Breast epithelium (tissue), 3 donors: Measurements from ENCODE around the gene FBXL19.

Source experiments
- POLR2A ChIP-seq: fragments of 450-650 bp; IDR thresholded peaks from one replicate; pipeline ENCODE4 v1.6.1; 2016; ENCODE audit warnings: antibody characterized with exemption, mild to moderate bottlenecking, moderate library complexity
- POLR2AphosphoS5 ChIP-seq, 3 donors: sonication (generic); formaldehyde crosslinking; IDR thresholded peaks; one replicate each; pipeline ENCODE4 v1.6.1; 2017; ENCODE audit warnings: antibody characterized with exemption in 3 of 3
- TF ChIP-seq, protein P1 (sequence below), 3 donors: fragments of 450-650 bp; IDR thresholded peaks; one replicate each; pipeline ENCODE4 v1.5.1; 2016 to 2017; ENCODE audit warnings: antibody characterized with exemption in 3 of 3, mild to moderate bottlenecking in 3 of 3, moderate library complexity in 3 of 3

DNA sequence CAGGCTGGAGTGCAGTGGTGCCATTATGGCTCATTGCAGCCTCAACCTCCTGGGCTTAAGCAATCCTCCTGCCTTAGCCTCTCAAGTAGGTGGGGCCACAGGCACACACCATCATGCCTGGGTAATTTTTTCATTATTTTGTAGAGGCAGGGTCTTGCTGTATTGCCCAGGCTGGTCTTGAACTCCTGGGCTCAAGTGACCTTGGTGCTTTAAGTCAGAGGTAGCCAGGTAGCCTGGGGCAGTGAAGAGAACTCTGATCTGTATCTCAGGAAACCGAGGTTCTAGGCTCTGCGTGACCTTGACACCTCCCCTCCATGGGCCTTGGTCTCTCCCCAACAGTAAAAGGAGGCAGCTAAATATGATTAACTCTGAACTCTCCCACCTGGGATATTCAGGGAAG lies 23.6 kb upstream of the FBXL19 start:
- TF ChIP-seq POLR2A: no peak
- TF ChIP-seq, protein P1, sequence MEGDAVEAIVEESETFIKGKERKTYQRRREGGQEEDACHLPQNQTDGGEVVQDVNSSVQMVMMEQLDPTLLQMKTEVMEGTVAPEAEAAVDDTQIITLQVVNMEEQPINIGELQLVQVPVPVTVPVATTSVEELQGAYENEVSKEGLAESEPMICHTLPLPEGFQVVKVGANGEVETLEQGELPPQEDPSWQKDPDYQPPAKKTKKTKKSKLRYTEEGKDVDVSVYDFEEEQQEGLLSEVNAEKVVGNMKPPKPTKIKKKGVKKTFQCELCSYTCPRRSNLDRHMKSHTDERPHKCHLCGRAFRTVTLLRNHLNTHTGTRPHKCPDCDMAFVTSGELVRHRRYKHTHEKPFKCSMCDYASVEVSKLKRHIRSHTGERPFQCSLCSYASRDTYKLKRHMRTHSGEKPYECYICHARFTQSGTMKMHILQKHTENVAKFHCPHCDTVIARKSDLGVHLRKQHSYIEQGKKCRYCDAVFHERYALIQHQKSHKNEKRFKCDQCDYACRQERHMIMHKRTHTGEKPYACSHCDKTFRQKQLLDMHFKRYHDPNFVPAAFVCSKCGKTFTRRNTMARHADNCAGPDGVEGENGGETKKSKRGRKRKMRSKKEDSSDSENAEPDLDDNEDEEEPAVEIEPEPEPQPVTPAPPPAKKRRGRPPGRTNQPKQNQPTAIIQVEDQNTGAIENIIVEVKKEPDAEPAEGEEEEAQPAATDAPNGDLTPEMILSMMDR (IDR thresholded peaks at IDR 0.05): no peak
- no peak for TF ChIP-seq POLR2AphosphoS5 (IDR thresholded peaks at IDR 0.05)
